HUES6 (cell line): ENCODE data around the gene PSMD11.

Source experiments
- H3K27ac ChIP-seq: 2 replicates; pipeline ENCODE4 v1.7.0; 2013; ENCODE audit warnings: low read depth, mild to moderate bottlenecking, low read length, inconsistent platforms
- H3K27me3 ChIP-seq: 2 replicates; pipeline ENCODE4 v1.6.1; 2013; ENCODE audit warnings: low read length; ENCODE audit not compliant: control insufficient read depth, insufficient read depth
- H3K36me3 ChIP-seq: 2 replicates; pipeline ENCODE4 v1.6.1; 2013; ENCODE audit warnings: low read length; ENCODE audit not compliant: control insufficient read depth, insufficient read depth
- H3K4me1 ChIP-seq: 2 replicates; pipeline ENCODE4 v1.6.1; 2013; ENCODE audit warnings: low read length; ENCODE audit not compliant: control insufficient read depth, insufficient read depth
- H3K4me3 ChIP-seq: 2 replicates; pipeline ENCODE4 v1.5.1; 2013; ENCODE audit warnings: low read depth, low read length
- H3K9ac ChIP-seq: one replicate; pipeline ENCODE4 v1.6.1; 2013; ENCODE audit warnings: mild to moderate bottlenecking, low read length
- H3K9me3 ChIP-seq: 2 replicates; pipeline ENCODE4 v1.6.1; 2013; ENCODE audit warnings: low read depth, low read length; ENCODE audit not compliant: control insufficient read depth, insufficient read depth

The PSMD11 gene

GRCh38 chr17:32463304-32463703 lies 19.0 kb downstream of the PSMD11 start:
- H3K36me3 ChIP-seq: peaks cover 84% of the 10 kb centered on the region
- H3K9me3 ChIP-seq: no peaks in the 10 kb centered on the region
- H3K27me3 ChIP-seq: no peaks in the 10 kb centered on the region
- no peak overlapping the region for H3K4me3 ChIP-seq
- no peak overlapping the region for H3K27ac ChIP-seq
- no peaks in the 10 kb centered on the region for H3K4me1 ChIP-seq
- H3K9ac ChIP-seq: no peak overlapping the region

GRCh38 chr17:32464374-32464773 lies 20.1 kb downstream of the PSMD11 start:
- no peaks in the 10 kb centered on the region for H3K27me3 ChIP-seq
- H3K4me3 ChIP-seq: no peak overlapping the region
- H3K27ac ChIP-seq: no peak overlapping the region
- no peaks in the 10 kb centered on the region for H3K4me1 ChIP-seq
- H3K9ac ChIP-seq: no peak overlapping the region
- H3K36me3 ChIP-seq: peaks cover 85% of the 10 kb centered on the region
- no peaks in the 10 kb centered on the region for H3K9me3 ChIP-seq

GRCh38 chr17:32467949-32468348 lies 23.6 kb downstream of the PSMD11 start:
- H3K9ac ChIP-seq: no peak overlapping the region
- peaks cover 94% of the 10 kb centered on the region for H3K36me3 ChIP-seq
- H3K27ac ChIP-seq: no peak overlapping the region
- H3K27me3 ChIP-seq: no peaks in the 10 kb centered on the region
- no peaks in the 10 kb centered on the region for H3K4me1 ChIP-seq
- H3K4me3 ChIP-seq: no peak overlapping the region
- H3K9me3 ChIP-seq: no peaks in the 10 kb centered on the region

GRCh38 chr17:32470405-32471167 lies 26.3 kb downstream of the PSMD11 start:
- peaks cover 96% of the 10 kb centered on the region for H3K36me3 ChIP-seq
- no peaks in the 10 kb centered on the region for H3K4me1 ChIP-seq
- no peaks in the 10 kb centered on the region for H3K27me3 ChIP-seq
- no peak overlapping the region for H3K9ac ChIP-seq
- no peaks in the 10 kb centered on the region for H3K9me3 ChIP-seq
- H3K27ac ChIP-seq: no peak overlapping the region
- H3K4me3 ChIP-seq: no peak overlapping the region

GRCh38 chr17:32471652-32472051 lies 27.3 kb downstream of the PSMD11 start:
- H3K27me3 ChIP-seq: no peaks in the 10 kb centered on the region

GRCh38 chr17:32475258-32475657 lies 30.9 kb downstream of the PSMD11 start:
- no peak overlapping the region for H3K4me3 ChIP-seq
- H3K9me3 ChIP-seq: no peaks in the 10 kb centered on the region
- no peak overlapping the region for H3K27ac ChIP-seq
- peaks cover 98% of the 10 kb centered on the region for H3K36me3 ChIP-seq
- no peaks in the 10 kb centered on the region for H3K27me3 ChIP-seq
- no peaks in the 10 kb centered on the region for H3K4me1 ChIP-seq
- no peak overlapping the region for H3K9ac ChIP-seq

More at GRCh38 chr17:32471652-32472051, 27.3 kb downstream of the PSMD11 start:
- Histone ChIP-seq H3K9me3 (no peaks in the 10 kb centered on the region), H3K4me1 (no peaks in the 10 kb centered on the region), H3K4me3 (no peak overlapping the region), H3K9ac (no peak overlapping the region), H3K27ac (no peak overlapping the region), H3K36me3 (peaks cover 96% of the 10 kb centered on the region)

- H3K4me3 ChIP-seq: no peak overlapping the region
- H3K36me3 ChIP-seq: peaks cover 98% of the 10 kb centered on the region
Measured at GRCh38 chr17:32477220-32477619, 32.9 kb downstream of the PSMD11 start.

GRCh38 chr17:32479074-32479617 lies 34.8 kb downstream of the PSMD11 start:
- Histone ChIP-seq H3K9me3 (no peaks in the 10 kb centered on the region), H3K4me1 (peaks cover 19% of the 10 kb centered on the region), H3K27me3 (no peaks in the 10 kb centered on the region), H3K9ac (no peak overlapping the region), H3K36me3 (peaks cover 88% of the 10 kb centered on the region), H3K4me3 (no peak overlapping the region), H3K27ac (0 out of 2 replicates have a peak overlapping the region, but pooled peaks have one; percentile 8)

More at GRCh38 chr17:32477220-32477619, 32.9 kb downstream of the PSMD11 start:
- Histone ChIP-seq H3K9me3 (no peaks in the 10 kb centered on the region), H3K9ac (no peak overlapping the region), H3K27me3 (no peaks in the 10 kb centered on the region), H3K27ac (no peak overlapping the region), H3K4me1 (no peaks in the 10 kb centered on the region)

GRCh38 chr17:32481193-32481592 lies 36.9 kb downstream of the PSMD11 start:
- H3K4me1 ChIP-seq: peaks cover 29% of the 10 kb centered on the region
- H3K4me3 ChIP-seq: no peak overlapping the region
- H3K9ac ChIP-seq: no peak overlapping the region
- H3K27ac ChIP-seq: no peak overlapping the region
- H3K27me3 ChIP-seq: no peaks in the 10 kb centered on the region
- peaks cover 68% of the 10 kb centered on the region for H3K36me3 ChIP-seq
- H3K9me3 ChIP-seq: no peaks in the 10 kb centered on the region

- Histone ChIP-seq H3K4me1 (peaks cover 32% of the 10 kb centered on the region), H3K27me3 (no peaks in the 10 kb centered on the region), H3K4me3 (no peak overlapping the region), H3K36me3 (peaks cover 52% of the 10 kb centered on the region), H3K9me3 (no peaks in the 10 kb centered on the region), H3K9ac (no peak overlapping the region), H3K27ac (no peak overlapping the region)
Measured at GRCh38 chr17:32482568-32483320, 38.4 kb downstream of the PSMD11 start.
